Upper lobe of right lung (tissue), 1 donor: ENCODE data around the gene MED12L. TPM values are rescaled to one million over a fixed set of nuclear protein-coding genes. Genes with fewer than 3 reads are reported as not detected.
"Not testable (repeated sequence)": the region's sequence is repeated elsewhere in the genome, so short reads cannot be mapped to it uniquely, and the experiment has no call there.

ENCODE experiments used
- ATAC-seq: fragments of 200-7000 bp; cut with Tn5 transposase; one replicate; pipeline ENCODE4 v1.9.1; 2020; ENCODE audit warnings: mild to moderate bottlenecking, moderate library complexity
- DNase-seq: peaks from one replicate; pipeline ENCODE4 v3.0.0-alpha.2; 2020
- H3K27ac ChIP-seq: fragments of 200-600 bp; one replicate; pipeline ENCODE4 v1.8.0; 2022
- H3K27me3 ChIP-seq: fragments of 200-600 bp; one replicate; pipeline ENCODE4 v1.8.0; 2022; ENCODE audit warnings: mild to moderate bottlenecking
- H3K36me3 ChIP-seq: fragments of 200-600 bp; one replicate; pipeline ENCODE4 v1.8.0; 2022
- H3K4me1 ChIP-seq: fragments of 200-600 bp; one replicate; pipeline ENCODE4 v1.8.0; 2022
- H3K4me3 ChIP-seq: fragments of 200-600 bp; one replicate; pipeline ENCODE4 v1.8.0; 2022; ENCODE audit warnings: mild to moderate bottlenecking
- H3K9me3 ChIP-seq: fragments of 200-600 bp; one replicate; pipeline ENCODE4 v1.8.0; 2022
- intact Hi-C: fragments of 100-400 bp; cut with DNase I; formaldehyde crosslinking; loops from one replicate; pipeline ENCODE4 v1.11.0; 2022
- total RNA-seq: library from RNA; stranded (reverse); fragmentation: NEBNext Ultra II Directional; extraction: Animal tissue kit (Norgen Biotek cat#: 25700); gene quantifications from one replicate; pipeline ENCODE4 v1.2.1, GENCODE V29; 2021
- TF ChIP-seq, protein P1 (sequence below): fragments of 200-600 bp; IDR thresholded peaks from one replicate; pipeline ENCODE4 v1.8.0; 2022; ENCODE audit warnings: antibody characterized with exemption
- donor health status: DM: no; HTN: yes; CAD: no; lungs with severe emphysema.

The MED12L gene
- total RNA-seq, 1 donor from 2014 or later, result 0.69 TPM

GRCh38 chr3:151074256-151074655, 11.2 kb upstream of the MED12L start:
- Histone ChIP-seq H3K36me3 (no peaks in the 10 kb centered on the region), H3K4me3 (no peak overlapping the region), H3K4me1 (no peaks in the 10 kb centered on the region), H3K27me3 (peaks cover 3% of the 10 kb centered on the region), H3K27ac (no peak overlapping the region), H3K9me3 (no peaks in the 10 kb centered on the region)
- DNase-seq (no peak), ATAC-seq (no peak)
- intact Hi-C loops, result no loop called here
- TF ChIP-seq, protein P1, sequence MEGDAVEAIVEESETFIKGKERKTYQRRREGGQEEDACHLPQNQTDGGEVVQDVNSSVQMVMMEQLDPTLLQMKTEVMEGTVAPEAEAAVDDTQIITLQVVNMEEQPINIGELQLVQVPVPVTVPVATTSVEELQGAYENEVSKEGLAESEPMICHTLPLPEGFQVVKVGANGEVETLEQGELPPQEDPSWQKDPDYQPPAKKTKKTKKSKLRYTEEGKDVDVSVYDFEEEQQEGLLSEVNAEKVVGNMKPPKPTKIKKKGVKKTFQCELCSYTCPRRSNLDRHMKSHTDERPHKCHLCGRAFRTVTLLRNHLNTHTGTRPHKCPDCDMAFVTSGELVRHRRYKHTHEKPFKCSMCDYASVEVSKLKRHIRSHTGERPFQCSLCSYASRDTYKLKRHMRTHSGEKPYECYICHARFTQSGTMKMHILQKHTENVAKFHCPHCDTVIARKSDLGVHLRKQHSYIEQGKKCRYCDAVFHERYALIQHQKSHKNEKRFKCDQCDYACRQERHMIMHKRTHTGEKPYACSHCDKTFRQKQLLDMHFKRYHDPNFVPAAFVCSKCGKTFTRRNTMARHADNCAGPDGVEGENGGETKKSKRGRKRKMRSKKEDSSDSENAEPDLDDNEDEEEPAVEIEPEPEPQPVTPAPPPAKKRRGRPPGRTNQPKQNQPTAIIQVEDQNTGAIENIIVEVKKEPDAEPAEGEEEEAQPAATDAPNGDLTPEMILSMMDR, result no peak

GRCh38 chr3:151075869-151076562, 9.4 kb upstream of the MED12L start:
- ATAC-seq (no peak), DNase-seq (no peak)
- no peak overlapping the region for H3K27ac ChIP-seq
- peaks cover 3% of the 10 kb centered on the region for H3K27me3 ChIP-seq
- no peaks in the 10 kb centered on the region for H3K9me3 ChIP-seq
- intact Hi-C loops, result no loop called here
- H3K4me3 ChIP-seq, result no peak overlapping the region
- H3K36me3 ChIP-seq, result no peaks in the 10 kb centered on the region
- TF ChIP-seq, protein P1, result no peak
- H3K4me1 ChIP-seq, result no peaks in the 10 kb centered on the region

DNA sequence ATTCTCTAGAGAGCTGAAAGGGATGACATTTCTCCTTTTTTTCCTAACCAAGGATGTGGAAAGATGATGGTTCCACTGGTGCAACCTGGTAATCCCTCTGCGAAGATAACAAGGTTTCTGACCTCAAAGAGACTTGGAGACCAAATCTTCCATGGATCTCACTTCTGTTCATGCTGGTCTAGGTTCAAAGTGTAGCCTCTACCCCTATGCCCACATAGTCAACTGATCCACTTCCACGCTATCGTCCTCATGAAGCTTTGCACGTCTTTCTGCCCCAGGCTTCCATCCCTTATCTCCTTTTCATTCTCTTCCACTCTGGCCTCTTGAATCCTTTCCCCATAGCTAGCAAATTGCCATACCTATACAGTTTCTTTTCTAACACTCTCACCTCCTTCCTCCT, 8.8 kb upstream of the MED12L start:
- intact Hi-C loops, result no loop called here
- no peaks in the 10 kb centered on the region for H3K4me1 ChIP-seq
- no peak overlapping the region for H3K27ac ChIP-seq
- TF ChIP-seq, protein P1, result no peak
- H3K4me3 ChIP-seq, result no peak overlapping the region
- H3K9me3 ChIP-seq, result no peaks in the 10 kb centered on the region
- peaks cover 6% of the 10 kb centered on the region for H3K27me3 ChIP-seq
- no peaks in the 10 kb centered on the region for H3K36me3 ChIP-seq
- ATAC-seq (no peak), DNase-seq (no peak)

DNA sequence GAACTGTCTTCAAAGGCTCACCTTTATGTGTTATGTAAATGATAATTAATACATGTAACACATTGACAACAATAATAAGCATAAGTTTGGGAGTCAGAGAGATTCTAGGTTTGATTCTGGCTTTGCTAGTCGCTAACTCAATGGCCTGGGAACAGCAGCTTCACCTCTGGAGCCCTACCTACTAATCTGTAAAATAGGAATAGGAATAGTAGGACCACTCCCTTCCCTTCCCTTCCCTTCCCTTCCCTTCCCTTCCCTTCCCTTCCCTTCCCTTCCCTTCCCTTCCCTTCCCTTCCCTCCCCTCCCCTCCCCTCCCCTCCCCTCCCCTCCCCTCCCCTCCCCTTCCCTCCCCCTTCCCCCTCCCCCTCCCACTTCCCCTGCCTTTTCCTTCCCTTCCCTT, 4.4 kb upstream of the MED12L start:
- H3K27me3 ChIP-seq, result peaks cover 37% of the 10 kb centered on the region
- H3K4me3 ChIP-seq, DNase-seq, ATAC-seq, H3K4me1 ChIP-seq, intact Hi-C loops, H3K27ac ChIP-seq, H3K36me3 ChIP-seq, H3K9me3 ChIP-seq: not testable (repeated sequence)

DNA sequence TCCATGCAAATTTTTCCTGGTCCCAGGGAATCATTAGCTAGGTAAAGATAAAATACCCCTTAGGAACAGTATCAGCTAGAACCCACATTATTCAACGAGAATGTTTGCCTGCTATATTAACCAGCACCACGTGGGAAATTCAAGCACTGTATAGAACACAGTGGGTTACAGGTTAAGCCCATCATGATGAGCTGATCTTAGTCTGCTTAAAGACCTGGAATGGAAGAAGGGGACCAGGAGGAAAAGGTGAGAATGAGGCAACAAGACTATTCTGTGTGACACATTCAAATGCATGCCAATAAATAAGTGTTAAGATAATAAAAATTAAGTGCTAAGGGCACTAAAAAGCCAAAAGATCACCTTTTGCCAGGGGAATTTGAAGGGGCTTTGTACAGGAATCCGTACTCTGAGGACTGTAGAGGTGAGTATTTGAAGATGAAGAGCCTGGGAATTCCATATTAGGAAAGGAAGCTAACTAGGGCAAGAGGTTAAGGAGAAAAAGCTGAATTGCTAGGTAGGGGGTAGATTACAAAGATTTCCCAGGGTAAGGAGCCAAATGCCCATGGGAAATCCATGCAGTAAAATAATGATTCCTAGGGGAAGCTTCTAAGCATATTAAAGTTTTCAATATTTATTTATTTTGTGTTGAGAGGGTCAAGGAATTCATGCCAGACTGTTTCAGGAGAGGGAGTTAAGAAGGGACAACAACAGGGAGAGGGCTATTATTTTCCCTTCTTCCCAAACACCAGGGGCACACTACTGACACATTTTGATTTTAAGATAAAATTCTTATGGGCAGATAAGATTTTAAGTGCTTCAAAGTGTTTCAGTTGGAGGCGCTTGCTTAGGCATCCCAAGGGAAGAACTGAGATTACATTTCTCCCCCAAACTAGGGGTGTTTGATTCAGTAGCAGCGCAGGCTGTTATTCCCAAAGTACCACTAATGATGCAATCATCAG, 2.3 kb upstream of the MED12L start:
- H3K4me1 ChIP-seq, result peaks cover 10% of the 10 kb centered on the region
- H3K27me3 ChIP-seq, result peaks cover 43% of the 10 kb centered on the region
- no peak overlapping the region for H3K4me3 ChIP-seq
- H3K9me3 ChIP-seq, result no peaks in the 10 kb centered on the region
- DNase-seq (no peak), ATAC-seq (no peak)
- no peak overlapping the region for H3K27ac ChIP-seq
- TF ChIP-seq, protein P1, result no peak
- no peaks in the 10 kb centered on the region for H3K36me3 ChIP-seq
- intact Hi-C loops, result no loop called here

GRCh38 chr3:151084893-151085226, 604 bp upstream of the MED12L start:
- no peaks in the 10 kb centered on the region for H3K36me3 ChIP-seq
- H3K27ac ChIP-seq, result no peak overlapping the region
- intact Hi-C loops, result no loop called here
- ATAC-seq (no peak), DNase-seq (no peak)
- peak overlapping the region; percentile 61 for H3K4me3 ChIP-seq
- peaks cover 10% of the 10 kb centered on the region for H3K4me1 ChIP-seq
- peaks cover 43% of the 10 kb centered on the region for H3K27me3 ChIP-seq
- TF ChIP-seq, protein P1, result no peak
- H3K9me3 ChIP-seq, result no peaks in the 10 kb centered on the region
